HL-60 (cell line): ENCODE measurements around the gene PNRC2.

Experiments used
- DNase-seq, 2 experiments: peaks; one replicate each; pipeline ENCODE4 v3.0.0-alpha.2; 2010 to 2020; ENCODE audit warnings: low read depth in 1 of 2, low spot score in 1 of 2
- H3K27ac ChIP-seq: fragments of 250-450 bp; sonication (Bioruptor Pico); replicated peaks from 2 replicates; pipeline ENCODE4 v1.5.1; 2020; ENCODE audit warnings: mild to moderate bottlenecking, moderate library complexity
- H3K27me3 ChIP-seq: fragments of 250-450 bp; sonication (Bioruptor Pico); 2 replicates; pipeline ENCODE4 v1.5.1; 2021; ENCODE audit warnings: mild to moderate bottlenecking, moderate library complexity; ENCODE audit not compliant: insufficient read depth, poor library complexity, severe bottlenecking
- H3K4me3 ChIP-seq: replicated peaks from 2 replicates; pipeline ENCODE4 v1.5.1; 2011; ENCODE audit warnings: mild to moderate bottlenecking, control low read depth, low read length; ENCODE audit not compliant: insufficient read depth
- GABPA ChIP-seq: IDR thresholded peaks from 2 replicates; pipeline ENCODE4 v1.6.1; 2012; ENCODE audit warnings: low read depth
- POLR2AphosphoS5 ChIP-seq: IDR thresholded peaks from 2 replicates; pipeline ENCODE4 v1.6.1; 2012; ENCODE audit warnings: low read depth
- SPI1 ChIP-seq: IDR thresholded peaks from 2 replicates; pipeline ENCODE4 v1.6.1; 2012; ENCODE audit warnings: low read depth, mild to moderate bottlenecking, borderline replicate concordance
- TF ChIP-seq, protein P1 (sequence below): IDR thresholded peaks from one replicate; pipeline ENCODE4 v1.5.1; 2011; ENCODE audit warnings: low read length, control low read depth, inconsistent platforms; ENCODE audit not compliant: insufficient read depth
- TF ChIP-seq, protein P2 (sequence below): IDR thresholded peaks from 2 replicates; pipeline ENCODE4 v1.6.1; 2012; ENCODE audit warnings: low read depth; ENCODE audit not compliant: insufficient replicate concordance

PNRC2 gene

DNA sequence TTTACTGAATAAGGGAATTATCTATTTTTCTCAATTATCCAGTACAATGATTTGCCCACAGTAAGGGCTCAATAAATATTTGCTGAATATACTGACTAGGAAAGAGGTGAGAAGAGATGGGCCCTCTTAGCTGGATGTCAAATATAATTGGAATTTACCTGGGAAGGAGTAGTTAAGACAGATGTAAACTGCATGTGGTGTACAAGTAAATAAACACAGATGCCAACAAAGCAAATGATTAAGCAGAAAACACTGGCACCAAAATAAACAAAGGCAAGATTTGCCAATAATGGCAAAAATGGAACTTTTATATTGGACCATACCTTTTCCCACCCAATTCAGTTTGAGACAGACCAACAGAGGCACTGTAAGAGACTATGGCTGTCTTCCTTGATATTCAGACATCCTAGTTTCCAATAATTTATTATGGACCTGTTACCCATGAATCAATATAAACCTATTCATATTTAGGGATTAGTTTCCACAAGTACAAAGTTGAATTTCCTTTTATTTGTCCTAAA is 7.4 kb downstream of the PNRC2 start:
- H3K27ac ChIP-seq: no peak overlapping the region
- no peak for TF ChIP-seq GABPA
- TF ChIP-seq, protein P1, sequence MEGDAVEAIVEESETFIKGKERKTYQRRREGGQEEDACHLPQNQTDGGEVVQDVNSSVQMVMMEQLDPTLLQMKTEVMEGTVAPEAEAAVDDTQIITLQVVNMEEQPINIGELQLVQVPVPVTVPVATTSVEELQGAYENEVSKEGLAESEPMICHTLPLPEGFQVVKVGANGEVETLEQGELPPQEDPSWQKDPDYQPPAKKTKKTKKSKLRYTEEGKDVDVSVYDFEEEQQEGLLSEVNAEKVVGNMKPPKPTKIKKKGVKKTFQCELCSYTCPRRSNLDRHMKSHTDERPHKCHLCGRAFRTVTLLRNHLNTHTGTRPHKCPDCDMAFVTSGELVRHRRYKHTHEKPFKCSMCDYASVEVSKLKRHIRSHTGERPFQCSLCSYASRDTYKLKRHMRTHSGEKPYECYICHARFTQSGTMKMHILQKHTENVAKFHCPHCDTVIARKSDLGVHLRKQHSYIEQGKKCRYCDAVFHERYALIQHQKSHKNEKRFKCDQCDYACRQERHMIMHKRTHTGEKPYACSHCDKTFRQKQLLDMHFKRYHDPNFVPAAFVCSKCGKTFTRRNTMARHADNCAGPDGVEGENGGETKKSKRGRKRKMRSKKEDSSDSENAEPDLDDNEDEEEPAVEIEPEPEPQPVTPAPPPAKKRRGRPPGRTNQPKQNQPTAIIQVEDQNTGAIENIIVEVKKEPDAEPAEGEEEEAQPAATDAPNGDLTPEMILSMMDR: no peak
- no peak for TF ChIP-seq SPI1
- TF ChIP-seq, protein P2, sequence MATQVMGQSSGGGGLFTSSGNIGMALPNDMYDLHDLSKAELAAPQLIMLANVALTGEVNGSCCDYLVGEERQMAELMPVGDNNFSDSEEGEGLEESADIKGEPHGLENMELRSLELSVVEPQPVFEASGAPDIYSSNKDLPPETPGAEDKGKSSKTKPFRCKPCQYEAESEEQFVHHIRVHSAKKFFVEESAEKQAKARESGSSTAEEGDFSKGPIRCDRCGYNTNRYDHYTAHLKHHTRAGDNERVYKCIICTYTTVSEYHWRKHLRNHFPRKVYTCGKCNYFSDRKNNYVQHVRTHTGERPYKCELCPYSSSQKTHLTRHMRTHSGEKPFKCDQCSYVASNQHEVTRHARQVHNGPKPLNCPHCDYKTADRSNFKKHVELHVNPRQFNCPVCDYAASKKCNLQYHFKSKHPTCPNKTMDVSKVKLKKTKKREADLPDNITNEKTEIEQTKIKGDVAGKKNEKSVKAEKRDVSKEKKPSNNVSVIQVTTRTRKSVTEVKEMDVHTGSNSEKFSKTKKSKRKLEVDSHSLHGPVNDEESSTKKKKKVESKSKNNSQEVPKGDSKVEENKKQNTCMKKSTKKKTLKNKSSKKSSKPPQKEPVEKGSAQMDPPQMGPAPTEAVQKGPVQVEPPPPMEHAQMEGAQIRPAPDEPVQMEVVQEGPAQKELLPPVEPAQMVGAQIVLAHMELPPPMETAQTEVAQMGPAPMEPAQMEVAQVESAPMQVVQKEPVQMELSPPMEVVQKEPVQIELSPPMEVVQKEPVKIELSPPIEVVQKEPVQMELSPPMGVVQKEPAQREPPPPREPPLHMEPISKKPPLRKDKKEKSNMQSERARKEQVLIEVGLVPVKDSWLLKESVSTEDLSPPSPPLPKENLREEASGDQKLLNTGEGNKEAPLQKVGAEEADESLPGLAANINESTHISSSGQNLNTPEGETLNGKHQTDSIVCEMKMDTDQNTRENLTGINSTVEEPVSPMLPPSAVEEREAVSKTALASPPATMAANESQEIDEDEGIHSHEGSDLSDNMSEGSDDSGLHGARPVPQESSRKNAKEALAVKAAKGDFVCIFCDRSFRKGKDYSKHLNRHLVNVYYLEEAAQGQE: no peak
- no peak for TF ChIP-seq POLR2AphosphoS5

DNA sequence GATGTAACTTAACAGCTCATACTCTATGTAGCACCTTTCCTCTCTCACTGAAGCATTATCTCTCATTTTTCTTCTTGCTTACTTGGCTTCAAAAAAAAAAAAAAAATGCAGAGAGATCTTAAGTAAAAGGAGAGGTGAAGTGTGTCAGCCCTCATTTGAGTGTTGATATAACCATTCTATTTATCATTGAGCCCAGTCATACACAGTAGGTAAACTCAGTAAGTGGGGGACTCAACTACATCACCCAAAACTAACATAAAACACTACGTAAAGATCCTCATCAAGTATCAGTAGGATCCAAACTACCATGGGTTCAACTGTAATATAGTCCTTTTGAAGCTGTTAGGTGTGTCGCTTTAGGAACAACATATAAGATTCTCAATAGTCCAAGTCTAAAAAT is 8.2 kb downstream of the PNRC2 start:
- H3K27me3 ChIP-seq: no peaks in the 10 kb centered on the region
- no peak overlapping the region for H3K4me3 ChIP-seq
- no peak overlapping the region for H3K27ac ChIP-seq
- no peak for DNase-seq
- TF ChIP-seq GABPA: no peak
- TF ChIP-seq POLR2AphosphoS5: no peak
- no peak for TF ChIP-seq SPI1
- TF ChIP-seq, protein P1: no peak
- TF ChIP-seq, protein P2: no peak

More for the DNA sequence above, 7.4 kb downstream of the PNRC2 start:
- no peak for DNase-seq
- no peaks in the 10 kb centered on the region for H3K27me3 ChIP-seq
- H3K4me3 ChIP-seq: no peak overlapping the region

DNA sequence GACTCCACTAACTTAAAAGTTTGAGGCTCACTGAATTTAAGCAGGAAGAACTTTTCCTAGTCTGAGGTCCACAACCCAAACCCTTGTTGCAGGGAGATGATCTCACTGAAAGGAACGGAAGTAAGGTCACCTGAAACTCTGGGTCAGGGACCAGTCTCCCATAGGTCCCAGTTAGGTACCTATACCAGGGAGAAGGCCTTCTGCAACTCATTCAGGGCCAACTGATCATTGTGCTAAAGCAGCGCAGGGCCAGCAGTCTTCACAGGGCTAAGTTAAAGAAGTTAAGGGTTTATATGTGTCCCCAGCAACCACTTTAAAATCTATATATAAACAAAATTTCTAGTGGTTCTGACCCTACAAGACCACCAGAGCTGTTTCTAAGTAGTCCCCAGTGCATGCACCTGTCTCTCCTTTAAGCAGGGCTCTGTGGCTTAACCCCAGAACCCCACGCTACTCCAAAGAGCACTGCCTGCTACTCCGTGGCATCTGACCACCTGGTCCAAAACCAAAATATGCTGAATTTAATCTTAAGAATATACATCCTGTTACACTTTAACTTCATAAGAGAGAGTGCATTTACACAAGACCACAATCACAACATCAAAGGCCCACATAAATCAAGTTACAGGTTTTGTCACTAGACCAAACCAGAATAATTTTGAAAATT is 17.7 kb downstream of the PNRC2 start:
- peak in 1 of 2 experiments; percentile 15 for DNase-seq
- no peak overlapping the region for H3K27ac ChIP-seq
- no peaks in the 10 kb centered on the region for H3K27me3 ChIP-seq
- no peak overlapping the region; the same call in 1 of the 2 replicates for H3K4me3 ChIP-seq
- no peak for TF ChIP-seq POLR2AphosphoS5
- TF ChIP-seq SPI1: no peak
- TF ChIP-seq, protein P1: no peak
- TF ChIP-seq, protein P2: no peak
- no peak for TF ChIP-seq GABPA
